Stimulated activated CD4-positive, alpha-beta T cell treated with anti-CD3 and anti-CD28 coated beads, TNF-alpha, amount 100 ng/mL, for 4 hours (primary cell): Measurements from ENCODE around the gene MYO1D.

Experiments used
- DNase-seq, 3 experiments: peaks; one replicate each; pipeline ENCODE4 v3.0.0-alpha.2; 2020; ENCODE audit warnings: low read depth in 3 of 3

MYO1D gene

DNA sequence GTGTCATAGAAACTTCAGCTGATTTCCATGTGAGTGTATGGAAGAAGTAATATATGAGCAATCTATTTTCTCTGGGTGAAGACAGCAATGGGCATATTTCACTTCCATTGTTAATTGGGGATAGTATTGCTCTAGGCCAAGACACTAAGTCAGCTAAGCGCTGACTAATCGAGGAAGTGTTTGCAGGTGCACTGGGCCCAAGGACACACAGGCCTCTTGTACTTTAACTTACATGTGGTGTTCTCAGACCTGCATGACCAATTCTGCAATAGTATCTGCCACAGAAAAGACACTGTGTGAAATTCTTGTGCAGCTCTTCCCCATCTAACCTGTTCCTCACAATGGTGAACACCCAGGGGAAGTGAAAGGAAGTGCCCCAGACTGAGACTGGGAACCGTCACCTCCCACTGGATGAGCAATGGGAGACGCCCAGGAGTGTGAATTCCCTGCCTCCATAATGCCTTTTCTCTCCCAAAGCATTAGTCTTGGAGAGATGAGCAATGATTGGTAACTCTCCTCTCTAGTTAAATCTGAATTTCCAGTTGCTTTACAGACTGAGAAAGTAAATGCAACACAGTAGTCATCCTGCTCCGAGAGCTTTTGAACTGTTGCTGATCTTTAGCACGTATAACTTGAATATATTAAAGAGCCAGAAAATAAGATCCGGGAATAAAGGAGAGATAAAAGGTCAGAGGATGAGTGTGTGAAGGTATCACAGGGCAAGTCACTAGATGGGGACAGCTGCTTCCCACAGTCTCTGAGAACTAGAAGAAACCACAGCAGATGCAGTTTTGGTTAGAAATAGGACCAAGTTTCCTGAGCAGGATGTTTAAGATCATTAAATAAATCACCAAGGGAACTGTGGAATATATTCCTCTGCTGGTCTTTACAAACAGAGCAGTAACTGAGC lies 307.5 kb downstream of the MYO1D start:
- no peak for DNase-seq

DNA sequence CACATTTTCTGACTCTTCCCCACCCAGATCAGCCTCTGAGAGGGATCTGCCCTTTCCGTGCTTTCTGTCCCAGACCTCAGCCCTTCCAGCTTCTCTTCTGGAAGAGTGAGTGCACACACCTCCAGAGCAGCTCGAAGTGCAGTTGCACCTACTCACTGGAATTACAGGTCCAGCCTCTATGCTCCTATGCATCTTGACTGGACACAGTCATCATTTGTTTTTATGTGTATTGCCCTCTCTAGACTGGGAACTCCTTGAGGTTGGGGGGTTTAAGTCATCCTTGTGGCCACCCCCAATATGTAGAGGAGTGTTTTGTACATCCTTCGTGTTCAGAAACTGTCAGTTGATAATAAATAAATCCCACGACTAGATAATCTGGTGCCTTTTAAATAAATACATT lies 308.2 kb downstream of the MYO1D start:
- DNase-seq, result no peak

DNA sequence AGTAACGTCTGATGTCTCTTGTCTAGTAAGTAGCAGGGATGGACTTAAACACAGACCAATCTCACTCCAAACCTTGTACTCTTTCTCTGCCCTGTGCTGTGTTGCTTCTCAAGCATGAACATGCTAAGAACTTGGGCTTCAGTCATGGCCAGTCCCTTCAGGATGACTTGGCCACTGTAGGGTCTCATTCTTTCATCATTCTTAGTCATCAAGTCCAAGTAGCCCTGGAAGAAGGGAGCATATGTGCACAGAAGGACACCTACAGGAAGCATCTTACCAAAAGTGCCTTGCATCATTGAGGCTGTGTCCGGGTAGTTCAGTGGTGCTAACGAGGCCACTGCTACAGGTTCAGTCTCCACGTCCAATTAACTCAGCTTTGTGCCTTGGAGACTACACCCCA lies 309.4 kb downstream of the MYO1D start:
- no peak for DNase-seq

DNA sequence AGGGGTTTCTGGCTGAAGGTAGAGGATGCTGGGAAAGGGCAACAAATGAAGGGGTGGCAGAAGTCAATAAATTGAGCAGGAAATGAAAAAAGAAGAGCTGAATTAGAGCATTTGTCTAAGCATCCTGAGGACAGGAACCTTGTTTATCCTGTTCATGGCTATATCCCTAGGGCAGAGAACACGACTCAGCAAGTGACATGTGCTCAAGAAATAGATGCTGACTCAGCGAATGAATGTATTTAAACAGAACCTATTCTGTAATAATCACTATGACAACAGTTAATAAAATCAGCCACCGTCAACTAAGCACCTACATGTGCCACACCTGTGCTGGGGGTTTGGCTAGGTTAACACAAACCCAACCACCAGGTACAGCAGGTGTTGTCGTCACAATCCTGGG lies 309.8 kb downstream of the MYO1D start:
- DNase-seq, result no peak

DNA sequence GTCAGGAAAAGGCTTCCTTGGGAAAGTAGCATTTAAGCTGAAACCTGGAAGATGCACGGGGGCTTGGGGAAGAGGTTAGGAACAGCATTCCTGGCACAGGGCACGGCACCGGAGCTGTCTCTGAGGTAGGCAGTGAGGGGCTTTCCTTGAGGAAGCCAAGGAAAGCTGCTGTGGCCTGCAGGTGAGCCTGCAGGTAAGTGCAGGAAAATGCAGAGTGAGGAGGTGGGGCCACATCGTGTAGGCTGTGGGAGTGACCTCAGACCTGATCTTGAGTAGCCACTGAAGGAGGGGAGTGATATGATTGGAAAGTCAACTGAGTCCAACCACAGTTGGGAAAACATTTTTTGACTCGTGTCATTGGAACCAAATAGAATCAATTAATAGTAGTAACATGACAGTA lies 310.6 kb downstream of the MYO1D start:
- no peak for DNase-seq

DNA sequence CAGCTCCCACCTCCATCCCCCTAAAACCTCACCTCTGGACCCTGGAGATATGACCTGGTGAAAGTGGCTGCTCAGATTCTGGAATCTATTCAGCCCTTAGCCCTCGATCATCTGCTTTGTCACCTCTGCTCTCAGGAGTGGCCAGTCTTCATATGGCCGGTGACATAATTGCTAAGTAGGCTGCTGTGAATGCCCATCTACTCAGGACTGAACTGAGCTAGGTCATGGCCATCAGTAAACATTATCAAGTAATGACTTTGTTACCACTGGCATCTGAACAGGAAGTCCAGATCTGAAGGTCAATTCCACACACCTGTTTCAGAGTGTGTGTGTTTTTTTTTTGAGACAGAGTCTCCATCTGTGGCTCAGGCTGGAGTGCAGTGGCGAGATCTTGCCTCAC lies 311.5 kb downstream of the MYO1D start:
- DNase-seq, result no peak

DNA sequence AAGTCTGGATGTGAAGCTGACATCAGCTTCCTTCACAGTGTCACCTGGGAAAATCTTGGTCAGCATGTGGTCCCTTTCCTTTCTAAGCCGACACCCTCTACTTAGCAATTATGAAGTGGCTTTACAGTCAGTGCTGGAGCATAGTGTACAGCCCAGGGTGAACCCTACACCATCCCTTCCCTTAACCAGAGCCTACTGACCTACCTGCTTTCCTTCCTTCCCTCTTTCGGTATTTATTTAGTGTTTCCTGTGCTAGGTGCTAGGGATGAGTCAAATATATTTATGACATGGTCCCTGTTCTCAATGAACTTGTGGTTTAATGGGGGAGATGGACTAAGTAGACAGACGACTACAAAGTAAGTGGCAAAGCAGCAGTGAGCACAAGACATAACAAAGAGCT lies 312.6 kb downstream of the MYO1D start:
- no peak for DNase-seq

DNA sequence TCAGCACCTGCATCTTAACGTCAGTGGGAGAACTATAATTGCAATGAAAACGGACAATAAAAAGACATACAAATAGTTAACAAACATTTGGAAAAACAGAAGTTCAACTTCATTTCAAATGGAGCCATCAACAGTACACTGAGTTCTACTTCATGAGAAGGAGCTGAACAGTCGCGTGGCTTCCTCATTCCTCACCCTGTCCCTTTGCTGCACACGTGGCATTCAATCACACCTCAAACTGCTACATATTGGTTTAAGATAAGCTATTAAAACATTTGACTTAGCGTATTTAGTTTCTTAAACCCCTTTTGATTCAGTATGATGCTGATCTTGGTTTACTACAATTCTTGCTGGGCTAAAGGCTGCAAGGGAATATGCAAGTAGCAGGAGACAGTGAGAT lies 313.3 kb downstream of the MYO1D start:
- no peak for DNase-seq

DNA sequence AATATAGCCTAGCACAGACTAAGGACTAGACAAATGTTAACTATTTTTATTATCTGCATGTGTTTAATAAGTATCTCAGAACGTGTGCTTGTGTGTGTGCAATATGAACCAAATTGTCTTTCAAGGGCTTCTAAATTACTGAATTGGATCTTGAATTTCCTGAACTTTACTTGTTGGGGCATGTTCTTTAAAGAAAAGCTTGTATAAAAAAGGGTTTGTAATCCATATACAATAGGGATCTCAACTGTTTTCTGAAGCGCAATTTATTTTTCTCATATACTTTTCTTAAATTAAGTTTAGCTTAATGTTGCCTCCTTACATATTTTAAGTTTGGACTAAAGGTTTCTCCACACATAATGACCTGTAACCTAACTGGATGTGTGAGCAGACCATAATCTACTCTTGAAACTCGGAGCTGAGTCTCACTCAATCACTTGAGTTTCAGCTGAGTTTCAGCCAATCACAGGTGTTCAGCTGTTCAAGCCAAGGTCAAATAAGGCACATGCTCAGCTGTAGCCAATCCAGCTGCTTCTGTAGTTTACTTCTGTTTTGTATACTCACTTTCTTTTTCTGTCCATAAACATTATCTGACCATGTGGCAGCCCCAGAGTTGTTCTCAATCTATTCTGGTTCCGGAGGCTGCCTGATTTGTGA lies 317.8 kb downstream of the MYO1D start:
- no peak for DNase-seq

DNA sequence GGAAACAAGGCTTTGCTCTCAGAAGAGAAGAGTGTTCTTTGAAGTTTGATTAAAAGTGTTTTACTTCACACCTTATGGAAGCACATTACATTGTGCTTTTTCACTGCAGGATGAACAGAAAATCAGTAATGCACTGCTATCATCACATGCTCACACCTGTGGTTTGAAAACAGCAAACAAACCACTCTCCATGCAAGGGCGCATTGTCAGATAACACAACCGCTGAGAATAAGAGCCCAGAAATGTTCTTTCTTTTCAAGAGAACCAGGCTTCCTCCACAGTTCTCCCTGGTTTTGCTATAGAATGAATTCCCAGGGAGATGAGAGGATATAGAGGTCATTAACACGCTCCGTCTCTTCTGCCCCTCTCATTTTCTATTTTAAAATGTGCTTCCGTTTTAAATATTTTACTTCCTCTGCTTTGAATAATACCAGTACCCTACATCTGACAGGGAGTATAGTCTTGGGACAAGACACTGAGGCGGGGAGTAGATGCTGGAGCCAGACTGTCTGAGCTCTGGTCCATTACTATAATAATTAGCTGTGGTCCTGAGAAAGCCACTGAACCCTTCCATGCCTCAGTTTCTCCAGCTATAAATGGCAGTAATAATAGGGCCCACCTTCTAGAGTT lies 318.5 kb downstream of the MYO1D start:
- DNase-seq, result no peak

DNA sequence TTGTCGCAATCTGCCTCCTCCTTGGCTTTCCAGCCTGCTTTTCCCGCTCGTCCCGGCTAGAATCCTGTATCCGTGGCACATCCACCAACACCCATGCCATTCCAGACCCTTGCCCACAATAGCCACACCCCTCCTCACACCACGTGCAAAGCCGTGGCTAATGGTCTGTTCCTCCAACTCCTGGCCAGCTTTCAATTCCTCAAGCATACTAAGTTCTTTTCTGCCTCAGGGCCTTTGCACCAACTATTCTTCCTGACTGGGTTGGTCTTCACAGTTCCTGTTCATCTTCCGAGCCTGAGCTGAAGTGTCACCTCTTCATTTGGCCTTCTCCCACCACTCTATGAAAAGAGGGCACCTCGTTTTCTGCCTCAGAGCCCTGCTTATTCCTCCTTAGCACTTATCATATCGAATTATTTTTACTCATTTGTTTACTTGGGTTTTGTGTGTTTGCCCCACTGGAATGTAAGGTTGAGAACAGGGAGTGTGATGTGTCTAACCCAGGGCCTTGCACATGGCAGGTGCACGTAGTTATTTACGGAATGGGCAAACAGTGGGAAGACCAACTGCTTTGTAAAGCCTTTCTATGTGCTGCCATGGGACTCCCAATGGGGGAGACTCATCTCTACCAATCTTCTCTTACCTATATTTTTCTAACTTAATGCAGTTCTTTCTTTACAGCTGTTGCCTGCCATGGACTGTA lies 321.2 kb downstream of the MYO1D start:
- no peak for DNase-seq

DNA sequence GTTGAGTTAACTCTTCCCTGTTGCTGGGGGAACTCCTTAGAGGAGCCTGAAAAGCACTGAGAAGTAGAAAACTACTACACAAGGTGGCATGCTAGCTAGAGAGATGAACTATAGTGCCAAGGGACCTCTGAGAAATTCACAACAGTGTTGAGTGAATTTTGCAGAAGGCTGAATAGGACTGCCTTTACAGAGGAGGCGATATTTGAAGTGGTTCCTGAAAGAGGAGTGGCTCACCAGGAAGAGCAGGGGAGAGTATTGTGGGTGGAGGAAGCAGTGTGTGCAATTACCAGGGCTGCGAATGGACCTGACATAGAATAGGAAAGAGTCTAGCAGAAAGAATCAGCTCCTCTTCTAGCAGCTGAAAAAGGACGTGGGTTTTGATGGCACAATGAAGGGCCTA lies 323.8 kb downstream of the MYO1D start:
- no peak for DNase-seq

DNA sequence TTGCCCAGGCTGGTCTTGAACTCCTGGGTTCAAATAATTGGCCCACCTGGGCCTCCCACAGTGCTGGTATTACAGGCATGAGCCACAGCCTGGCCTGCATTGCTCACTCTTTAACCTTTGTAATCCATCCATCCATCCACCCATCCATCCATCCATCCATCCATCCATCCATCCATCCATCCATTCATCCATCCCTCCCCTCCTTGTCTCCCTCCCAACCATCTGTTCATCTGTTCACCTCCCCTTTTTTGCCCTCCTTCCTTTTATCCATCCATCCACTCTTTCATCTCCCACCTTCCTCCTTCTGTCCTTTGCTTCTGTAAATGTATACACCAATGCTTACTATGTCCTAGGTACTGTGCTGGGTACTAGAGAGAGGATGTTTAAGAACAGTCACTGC lies 324.6 kb downstream of the MYO1D start:
- no peak for DNase-seq

DNA sequence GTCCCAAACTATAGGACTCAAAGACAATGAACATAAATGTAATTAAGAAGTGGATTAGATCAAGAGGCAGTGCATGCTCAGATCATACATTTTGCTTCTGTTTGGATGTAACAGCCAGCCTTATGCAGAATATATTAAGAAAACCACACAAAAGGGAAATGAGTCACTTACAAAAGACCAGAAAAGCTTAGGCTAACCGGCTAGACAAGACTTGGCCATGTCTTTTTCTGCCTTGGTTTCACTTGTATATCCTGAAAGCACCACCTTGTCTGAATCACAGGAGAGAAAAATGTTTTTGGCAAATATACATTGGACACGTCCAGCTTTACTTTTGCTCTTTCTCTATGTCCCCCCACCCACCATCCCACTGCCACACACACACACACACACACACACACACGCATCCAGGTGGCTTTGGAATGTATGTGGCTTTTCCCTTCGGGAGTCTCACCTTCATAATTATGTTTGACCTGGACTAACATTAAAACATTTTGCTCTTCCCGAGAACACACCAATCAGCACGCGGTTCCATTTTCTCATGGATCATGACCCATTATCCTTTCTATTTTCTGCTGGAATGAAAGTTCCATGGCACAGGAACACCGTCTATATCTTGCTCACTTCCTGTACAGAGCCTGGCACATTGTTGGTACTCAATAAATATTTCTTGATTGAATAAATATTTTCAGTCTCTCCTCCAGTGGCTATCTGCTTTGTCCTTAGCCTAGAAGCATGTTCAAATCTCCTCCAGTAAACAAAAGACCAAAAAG lies 325.6 kb downstream of the MYO1D start:
- no peak for DNase-seq

DNA sequence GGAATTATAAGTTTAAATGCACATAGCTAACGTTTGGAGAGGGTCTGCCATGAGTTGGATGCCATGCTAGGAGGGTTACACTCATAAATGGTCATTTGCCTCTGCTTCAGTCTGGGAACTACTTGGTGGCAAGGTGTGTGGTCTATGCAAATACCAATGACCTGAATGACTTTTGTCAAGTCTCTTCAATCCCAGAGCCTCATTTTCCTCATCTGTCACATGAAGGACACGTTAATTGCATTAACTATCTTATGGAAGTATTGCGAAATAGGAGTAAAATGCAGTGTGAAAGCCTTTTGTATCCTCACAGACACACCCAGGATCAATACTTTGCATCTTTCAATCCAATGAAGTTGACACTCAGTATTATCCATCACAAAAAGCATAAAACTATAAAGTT lies 327.4 kb downstream of the MYO1D start:
- no peak for DNase-seq

DNA sequence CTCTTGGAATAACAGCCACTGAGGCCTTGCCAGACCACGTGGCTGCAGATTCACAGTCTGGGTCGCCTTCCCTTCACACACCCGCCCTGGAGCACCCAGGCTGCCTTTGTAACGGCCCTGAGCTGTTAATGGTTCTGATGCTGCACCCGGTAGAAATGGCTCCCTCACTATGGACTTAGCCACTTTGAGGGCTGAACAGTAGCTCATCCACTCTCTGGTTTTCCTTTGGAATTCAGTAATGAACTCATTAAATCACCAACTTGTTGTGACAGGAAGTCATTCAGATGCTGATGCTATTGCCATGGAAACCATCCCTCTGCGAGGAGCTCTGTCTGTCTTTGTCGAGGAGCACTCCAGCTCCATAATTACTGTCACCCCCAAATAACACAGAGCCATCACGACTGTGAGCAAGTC lies 330.9 kb downstream of the MYO1D start:
- no peak for DNase-seq

DNA sequence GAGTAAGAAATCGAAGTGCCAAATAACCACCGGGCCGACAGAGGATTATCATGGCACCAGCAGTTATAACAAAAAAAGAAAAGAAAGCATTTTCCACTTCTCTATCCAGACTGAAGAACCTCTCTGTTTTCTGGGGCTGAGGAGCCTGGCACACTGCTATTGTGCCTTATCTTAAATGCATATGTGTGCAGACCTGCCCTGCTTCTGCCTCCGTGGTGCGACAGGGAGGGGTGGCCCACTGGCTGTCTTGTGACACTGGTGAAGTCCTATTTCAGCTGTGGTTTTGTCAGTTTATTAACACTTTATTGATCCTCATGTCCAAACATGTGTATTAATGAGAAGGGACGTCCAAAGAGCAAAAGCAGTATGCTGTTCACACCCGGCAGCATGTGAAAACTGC lies 334.7 kb downstream of the MYO1D start:
- no peak for DNase-seq

DNA sequence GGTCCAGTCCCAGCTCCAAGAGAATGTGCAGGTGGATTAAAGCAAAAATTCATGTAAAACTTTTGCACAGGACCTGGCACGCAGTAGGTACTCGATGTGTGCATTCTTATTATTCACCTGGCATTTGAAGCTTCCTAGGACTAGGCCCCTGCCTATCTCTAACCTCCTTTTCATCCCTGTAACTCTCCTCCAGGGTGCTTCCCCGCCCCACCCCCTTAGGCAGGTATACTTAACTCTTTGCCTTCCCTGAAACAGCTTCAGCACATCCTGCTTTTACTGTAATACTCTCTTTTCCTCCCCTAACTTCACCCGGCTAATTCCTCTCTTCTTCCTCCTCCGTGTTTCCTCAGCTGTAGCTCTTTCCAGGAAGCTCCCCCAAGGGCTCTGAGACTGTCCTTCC lies 335.3 kb downstream of the MYO1D start:
- DNase-seq, result no peak

DNA sequence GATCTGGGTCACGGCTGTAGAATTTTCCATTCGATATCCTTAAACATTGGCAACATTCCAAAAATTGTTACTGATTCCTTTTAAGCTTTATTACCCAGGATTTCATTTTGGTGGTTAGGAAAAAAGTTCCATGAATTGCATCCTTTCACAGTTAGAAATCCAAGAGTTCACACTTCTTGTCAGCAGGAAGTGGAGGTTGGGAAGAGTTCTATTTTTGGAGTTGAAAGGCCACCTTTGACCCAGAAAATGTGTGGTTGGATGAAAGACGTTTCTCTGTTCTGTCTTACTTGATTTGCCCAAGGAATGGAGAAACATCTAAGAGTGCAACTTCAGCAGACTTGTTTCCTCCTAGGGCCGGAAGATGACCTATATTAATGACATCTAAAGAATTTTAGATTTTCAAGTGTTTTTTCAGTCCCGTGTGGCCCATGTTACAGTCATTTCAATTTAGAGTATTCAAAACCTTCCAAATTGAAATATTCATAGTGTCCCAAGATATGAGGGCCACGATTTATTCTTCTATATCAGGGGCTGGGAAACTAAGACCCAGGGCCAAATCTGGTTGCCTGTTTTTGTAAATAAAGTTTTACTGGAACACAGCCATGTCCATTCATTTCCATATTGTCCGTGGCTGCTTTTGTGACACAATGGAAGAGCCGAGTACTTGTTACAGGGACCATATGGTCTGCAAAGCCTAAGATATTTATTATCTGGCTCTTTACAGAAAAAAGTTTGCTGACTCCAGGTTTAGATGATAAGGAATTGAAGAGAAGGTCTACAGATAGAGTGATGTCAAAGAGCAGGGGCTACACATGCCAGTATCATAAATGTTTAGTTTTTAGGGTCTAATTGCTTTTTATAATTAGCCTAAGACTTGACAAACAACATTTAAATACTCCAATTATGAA lies 339.9 kb downstream of the MYO1D start:
- no peak for DNase-seq

DNA sequence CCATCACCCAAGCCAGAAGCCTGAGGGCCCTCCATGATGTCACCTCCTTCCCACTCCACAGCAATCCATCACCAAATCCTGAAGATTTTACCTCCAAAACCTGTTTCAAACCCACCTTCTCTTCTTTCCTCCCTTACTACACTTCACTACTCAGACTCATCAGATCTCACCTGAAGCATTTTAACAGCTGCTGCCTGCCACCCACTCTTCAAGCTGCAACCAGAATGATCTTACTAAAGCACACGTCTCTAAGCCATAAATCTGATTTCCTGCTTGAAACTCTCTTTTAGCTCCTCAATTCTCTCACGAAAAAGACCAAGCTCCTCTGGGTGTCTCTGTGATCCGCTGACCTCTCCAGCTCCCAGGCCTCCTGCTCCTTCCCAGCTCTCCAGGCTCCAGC lies 343.6 kb downstream of the MYO1D start:
- DNase-seq, result no peak

DNA sequence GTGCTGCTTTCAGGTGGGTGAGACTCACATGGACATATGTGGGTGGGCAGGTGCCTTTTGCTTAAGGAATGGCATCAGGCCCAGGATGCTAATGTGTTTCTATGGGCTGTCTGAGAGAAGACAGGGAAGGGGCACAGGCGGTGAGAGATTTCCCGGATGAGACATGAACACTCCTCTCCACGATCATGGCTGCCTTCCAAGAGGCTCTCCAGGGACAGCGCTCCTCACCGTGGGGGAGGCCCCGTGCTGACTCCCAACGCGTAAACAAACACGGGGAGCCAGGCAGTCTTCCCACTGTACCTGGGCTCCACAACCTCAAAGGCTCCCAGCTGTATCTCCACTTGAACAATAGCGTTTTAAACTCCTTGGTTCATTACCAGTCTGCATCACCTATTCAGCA lies 347.3 kb downstream of the MYO1D start:
- DNase-seq, result no peak
